HG02938 (cell line): ENCODE measurements around the gene SCNN1A.

ENCODE experiments used
- ATAC-seq: cut with Tn5 transposase; IDR thresholded peaks from one replicate; pipeline ENCODE4 v1.9.1; 2021; ENCODE audit warnings: mild to moderate bottlenecking, moderate library complexity; ENCODE audit not compliant: unreplicated experiment

The SCNN1A gene

GRCh38 chr12:6369916-6370575, 5.3 kb downstream of the SCNN1A start:
- ATAC-seq: no peak

- no peak for ATAC-seq
Observed at GRCh38 chr12:6368906-6369525, 6.3 kb downstream of the SCNN1A start.

GRCh38 chr12:6367969-6368892, 7.1 kb downstream of the SCNN1A start:
- ATAC-seq: no peak

- ATAC-seq: peak; percentile 60
Observed at GRCh38 chr12:6367065-6367968, 8.0 kb downstream of the SCNN1A start.

- ATAC-seq: no peak
Observed at GRCh38 chr12:6364044-6364374, 11.4 kb downstream of the SCNN1A start.

GRCh38 chr12:6363330-6364043, 11.9 kb downstream of the SCNN1A start:
- no peak for ATAC-seq

- ATAC-seq: no peak
Observed at GRCh38 chr12:6363010-6363329, 12.4 kb downstream of the SCNN1A start.

- no peak for ATAC-seq
Observed at GRCh38 chr12:6362403-6362802, 13.0 kb downstream of the SCNN1A start.

- no peak for ATAC-seq
Observed at GRCh38 chr12:6361834-6362233, 13.5 kb downstream of the SCNN1A start.

- no peak for ATAC-seq
Observed at GRCh38 chr12:6360578-6361490, 14.5 kb downstream of the SCNN1A start.

GRCh38 chr12:6360080-6360571, 15.2 kb downstream of the SCNN1A start:
- ATAC-seq: no peak

GRCh38 chr12:6358881-6359280, 16.5 kb downstream of the SCNN1A start:
- ATAC-seq: no peak

GRCh38 chr12:6356374-6356820, 19.0 kb downstream of the SCNN1A start:
- no peak for ATAC-seq

- no peak for ATAC-seq
Observed at GRCh38 chr12:6355491-6356373, 19.6 kb downstream of the SCNN1A start.

GRCh38 chr12:6354495-6355393, 20.6 kb downstream of the SCNN1A start:
- no peak for ATAC-seq

- no peak for ATAC-seq
Observed at GRCh38 chr12:6352193-6353173, 22.9 kb downstream of the SCNN1A start.
